ENCODE measurements around the gene PASK. TPM values are rescaled to one million over a fixed set of nuclear protein-coding genes. Genes with fewer than 3 reads are reported as not detected.

Gene PASK
- total RNA-seq, 1 experiment from 2014 or later, result 9.0 TPM

DNA sequence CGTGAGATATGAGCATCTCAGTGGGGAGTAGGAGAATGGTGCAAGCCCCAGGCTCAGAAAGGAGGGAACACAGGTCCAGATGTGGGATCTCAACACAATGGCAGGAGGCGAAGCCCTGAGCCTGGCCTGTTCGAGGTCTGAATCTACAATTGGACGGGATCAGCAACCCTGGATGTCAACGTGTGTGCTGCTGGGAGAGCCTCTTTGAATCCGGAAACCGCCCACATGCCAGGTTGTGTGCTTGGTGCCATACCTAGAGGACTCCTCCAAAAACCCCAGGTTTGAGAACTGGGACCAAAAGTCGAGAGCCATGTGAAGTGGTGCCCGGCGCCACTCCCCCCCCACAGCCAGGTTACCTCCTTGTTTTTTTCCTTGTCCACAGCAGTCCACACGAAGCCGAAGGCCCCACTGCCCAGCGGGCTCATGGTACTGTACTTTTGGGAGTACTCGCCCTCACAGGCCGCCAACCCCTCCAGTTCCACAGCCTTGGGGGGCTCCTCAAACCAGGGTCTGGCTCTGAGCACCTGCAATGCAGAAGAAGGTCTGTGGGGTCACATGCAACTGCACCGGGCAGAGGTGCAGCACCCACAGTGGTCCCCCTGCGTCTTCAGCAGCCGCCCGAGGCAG is 26.8 kb downstream of the PASK start:
- Mint-ChIP-seq H3K4me3 (ENCODE audit: unreplicated experiment) (no peak overlapping the region), H3K27me3 (ENCODE audit: insufficient read depth, unreplicated experiment) (no peaks in the 10 kb centered on the region), H3K36me3 (ENCODE audit: insufficient read depth, unreplicated experiment) (no peaks in the 10 kb centered on the region), H3K4me1 (ENCODE audit: insufficient read depth, unreplicated experiment) (no peaks in the 10 kb centered on the region), H3K27ac (ENCODE audit: low read depth, unreplicated experiment) (no peak overlapping the region), H3K9me3 (ENCODE audit: unreplicated experiment) (no peaks in the 10 kb centered on the region)
- intact Hi-C loops (cut with micrococcal nuclease), result no loop called here
- CTCF ChIA-PET, result no interaction called here
- POLR2A ChIA-PET, result no interaction called here
- BruUV-seq (replicated peaks), result no TSS peak
- no peak for TF ChIP-seq CTCF (IDR thresholded peaks at IDR 0.05; ENCODE audit: unreplicated experiment)
- no peak for DNase-seq (ENCODE audit: unreplicated experiment)

DNA sequence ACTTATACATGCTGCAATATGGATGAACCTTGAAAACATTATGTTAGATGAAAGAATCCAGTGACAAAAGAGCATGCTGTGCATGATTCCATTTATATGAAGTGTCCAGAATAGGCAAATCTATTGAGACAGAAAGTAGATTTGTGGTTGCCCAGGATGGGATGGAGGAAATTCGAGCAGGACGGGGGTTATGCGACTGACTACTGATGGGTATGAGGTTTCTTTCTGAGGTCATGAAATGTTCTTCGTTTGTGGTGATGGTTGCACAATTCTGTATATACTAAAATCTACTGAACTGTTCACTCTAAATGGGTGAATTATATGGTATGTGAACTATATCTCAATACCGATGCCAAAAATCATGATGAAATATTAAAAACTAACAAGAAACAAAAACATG is 28.3 kb downstream of the PASK start:
- Mint-ChIP-seq H3K4me1 (ENCODE audit: insufficient read depth, unreplicated experiment) (no peaks in the 10 kb centered on the region), H3K27me3 (ENCODE audit: insufficient read depth, unreplicated experiment) (no peaks in the 10 kb centered on the region), H3K4me3 (ENCODE audit: unreplicated experiment) (no peak overlapping the region), H3K9me3 (ENCODE audit: unreplicated experiment) (no peaks in the 10 kb centered on the region), H3K36me3 (ENCODE audit: insufficient read depth, unreplicated experiment) (no peaks in the 10 kb centered on the region), H3K27ac (ENCODE audit: low read depth, unreplicated experiment) (no peak overlapping the region)
- CTCF ChIA-PET, result no interaction called here
- POLR2A ChIA-PET, result interaction anchor here (1.3 kb wide), 1 partner anchor 19 kb away, joined by 5 read pairs; the partner anchor contains the start of gene MTERF4
- no peak for TF ChIP-seq CTCF (IDR thresholded peaks at IDR 0.05; ENCODE audit: unreplicated experiment)
- no TSS peak for BruUV-seq (replicated peaks)
- intact Hi-C loops (cut with micrococcal nuclease), result no loop called here
- DNase-seq (ENCODE audit: unreplicated experiment), result no peak

GRCh38 chr2:241120440-241120839 is 28.8 kb downstream of the PASK start:
- Mint-ChIP-seq H3K36me3 (ENCODE audit: insufficient read depth, unreplicated experiment) (no peaks in the 10 kb centered on the region), H3K4me1 (ENCODE audit: insufficient read depth, unreplicated experiment) (no peaks in the 10 kb centered on the region), H3K27me3 (ENCODE audit: insufficient read depth, unreplicated experiment) (no peaks in the 10 kb centered on the region), H3K4me3 (ENCODE audit: unreplicated experiment) (no peak overlapping the region), H3K27ac (ENCODE audit: low read depth, unreplicated experiment) (no peak overlapping the region), H3K9me3 (ENCODE audit: unreplicated experiment) (no peaks in the 10 kb centered on the region)
- no TSS peak for BruUV-seq (replicated peaks)
- TF ChIP-seq CTCF (IDR thresholded peaks at IDR 0.05; ENCODE audit: unreplicated experiment), result no peak
- CTCF ChIA-PET, result no interaction called here
- intact Hi-C loops (cut with micrococcal nuclease), result no loop called here
- POLR2A ChIA-PET, result interaction anchor here (1.3 kb wide), 1 partner anchor 18 kb away, joined by 5 read pairs; the partner anchor contains the start of gene MTERF4
- no peak for DNase-seq (ENCODE audit: unreplicated experiment)

GRCh38 chr2:241118737-241119505 is 30.4 kb downstream of the PASK start:
- no peak for DNase-seq (ENCODE audit: unreplicated experiment)
- Mint-ChIP-seq H3K36me3 (ENCODE audit: insufficient read depth, unreplicated experiment) (peaks cover 4% of the 10 kb centered on the region), H3K27ac (ENCODE audit: low read depth, unreplicated experiment) (no peak overlapping the region), H3K9me3 (ENCODE audit: unreplicated experiment) (no peaks in the 10 kb centered on the region), H3K4me1 (ENCODE audit: insufficient read depth, unreplicated experiment) (no peaks in the 10 kb centered on the region), H3K27me3 (ENCODE audit: insufficient read depth, unreplicated experiment) (no peaks in the 10 kb centered on the region), H3K4me3 (ENCODE audit: unreplicated experiment) (no peak overlapping the region)
- BruUV-seq (replicated peaks), result no TSS peak
- ChIA-PET CTCF (no interaction called here), POLR2A (no interaction called here)
- intact Hi-C loops (cut with micrococcal nuclease), result no loop called here
- TF ChIP-seq CTCF (IDR thresholded peaks at IDR 0.05; ENCODE audit: unreplicated experiment), result no peak
